CD4-positive, alpha-beta T cell treated with Interleukin-6 at 100 ng/mL for 8 hours (primary cell): ENCODE data around the gene VPS41.
"Not testable (repeated sequence)": the region's sequence is repeated elsewhere in the genome, so short reads cannot be mapped to it uniquely, and the experiment has no call there.

Experiments used
- DNase-seq: peaks from one replicate; pipeline ENCODE4 v3.0.0-alpha.2; 2020; ENCODE audit warnings: mixed read lengths, low spot score

The VPS41 gene

GRCh38 chr7:38908759-38909335, at the start of gene VPS41:
VPS41 (minus strand) TSS chr7:38909191; CDS start chr7:38909174, 17 bp downstream.
- DNase-seq = peak; percentile 82

- DNase-seq = no peak
Measured at GRCh38 chr7:38955892-38956291, 46.9 kb upstream of the VPS41 start.

GRCh38 chr7:38953971-38954370, 45.0 kb upstream of the VPS41 start:
- DNase-seq = no peak

- DNase-seq = no peak
Measured at GRCh38 chr7:38953227-38953626, 44.2 kb upstream of the VPS41 start.

GRCh38 chr7:38951213-38951612, 42.2 kb upstream of the VPS41 start:
- DNase-seq = no peak

- DNase-seq = no peak
Measured at GRCh38 chr7:38950309-38950708, 41.3 kb upstream of the VPS41 start.

- DNase-seq = not testable (repeated sequence)
Measured at GRCh38 chr7:38947541-38947940, 38.5 kb upstream of the VPS41 start.

GRCh38 chr7:38942431-38943051, 33.5 kb upstream of the VPS41 start:
- no peak for DNase-seq

GRCh38 chr7:38940774-38941173, 31.8 kb upstream of the VPS41 start:
- no peak for DNase-seq

- DNase-seq = no peak
Measured at GRCh38 chr7:38938589-38938988, 29.6 kb upstream of the VPS41 start.

GRCh38 chr7:38938001-38938485, 29.1 kb upstream of the VPS41 start:
- no peak for DNase-seq

GRCh38 chr7:38936641-38937040, 27.6 kb upstream of the VPS41 start:
- no peak for DNase-seq

- no peak for DNase-seq
Measured at GRCh38 chr7:38934536-38934935, 25.5 kb upstream of the VPS41 start.

- DNase-seq = no peak
Measured at GRCh38 chr7:38934051-38934450, 25.1 kb upstream of the VPS41 start.

GRCh38 chr7:38932509-38933168, 23.6 kb upstream of the VPS41 start:
- DNase-seq = no peak

GRCh38 chr7:38929460-38930171, 20.6 kb upstream of the VPS41 start:
- DNase-seq = no peak

GRCh38 chr7:38928506-38928905, 19.5 kb upstream of the VPS41 start:
- DNase-seq = no peak

- DNase-seq = no peak
Measured at GRCh38 chr7:38927751-38928150, 18.8 kb upstream of the VPS41 start.

- no peak for DNase-seq
Measured at GRCh38 chr7:38920731-38921130, 11.7 kb upstream of the VPS41 start.

GRCh38 chr7:38916396-38916795, 7.4 kb upstream of the VPS41 start:
- DNase-seq = no peak

- DNase-seq = no peak
Measured at GRCh38 chr7:38909870-38910269, 879 bp upstream of the VPS41 start.

- no peak for DNase-seq
Measured at GRCh38 chr7:38907766-38908165, 1.2 kb downstream of the VPS41 start.

- DNase-seq = no peak
Measured at GRCh38 chr7:38907066-38907465, 1.9 kb downstream of the VPS41 start.
